OCI-LY3 (cell line): ENCODE data around the gene OGFR.

Source experiments
- H2AFZ ChIP-seq: fragments of 200-600, 300-600 bp; shearing (Covaris generic); 2 replicates; pipeline ENCODE4 v1.6.0; 2014; ENCODE audit warnings: antibody characterized with exemption, low read depth, low read length
- H3K27ac ChIP-seq: fragments of 200-600, 300-600 bp; sonication (generic); 2 replicates; pipeline ENCODE4 v1.5.1; 2014; ENCODE audit warnings: mild to moderate bottlenecking, low read length, moderate library complexity, mixed read lengths
- H3K27me3 ChIP-seq: fragments of 200-600, 300-600 bp; sonication (generic); 2 replicates; pipeline ENCODE4 v1.6.1; 2014; ENCODE audit warnings: low read depth, low read length, mixed read lengths
- H3K36me3 ChIP-seq: fragments of 200-600, 300-600 bp; sonication (generic); replicated peaks from 2 replicates; pipeline ENCODE3; 2014; ENCODE audit warnings: low read depth, low read length, mixed read lengths
- H3K4me1 ChIP-seq: fragments of 300-600, 200-600 bp; sonication (generic); 2 replicates; pipeline ENCODE4 v1.6.1; 2014; ENCODE audit warnings: low read length, mixed read lengths
- H3K4me2 ChIP-seq: fragments of 200-600, 300-600 bp; sonication (generic); 2 replicates; pipeline ENCODE4 v1.6.1; 2014; ENCODE audit warnings: low read length, mixed read lengths
- H3K4me3 ChIP-seq: fragments of 300-600, 200-600 bp; sonication (generic); 2 replicates; pipeline ENCODE4 v1.5.1; 2014; ENCODE audit warnings: antibody characterized with exemption, mild to moderate bottlenecking, low read length, moderate library complexity
- H3K79me2 ChIP-seq: fragments of 300-600, 200-600 bp; shearing (Covaris generic); 2 replicates; pipeline ENCODE4 v1.6.1; 2014; ENCODE audit warnings: mild to moderate bottlenecking, low read length, mixed read lengths
- H3K9ac ChIP-seq: fragments of 300-600, 200-600 bp; shearing (Covaris generic); 2 replicates; pipeline ENCODE4 v1.6.0; 2014; ENCODE audit warnings: mild to moderate bottlenecking, low read length, moderate library complexity
- H3K9me3 ChIP-seq: fragments of 200-600, 300-600 bp; shearing (Covaris generic); 2 replicates; pipeline ENCODE4 v1.6.1; 2014; ENCODE audit warnings: low read length, mixed read lengths; ENCODE audit not compliant: insufficient read depth
- H4K20me1 ChIP-seq: fragments of 200-600, 300-600 bp; sonication (generic); 2 replicates; pipeline ENCODE4 v1.6.1; 2016; ENCODE audit warnings: low read length, mixed read lengths; ENCODE audit not compliant: insufficient read depth
- CTCF ChIP-seq: fragments of 200-600, 300-600 bp; sonication (generic); IDR thresholded peaks from 2 replicates; pipeline ENCODE4 v1.5.1; 2014; ENCODE audit warnings: antibody characterized with exemption, low read length, low read depth
- EZH2phosphoT487 ChIP-seq: fragments of 200-600 bp; shearing (Covaris generic); IDR thresholded peaks from 2 replicates; pipeline ENCODE4 v1.6.1; 2018; ENCODE audit warnings: antibody characterized with exemption, mixed run types, low read depth

Gene OGFR

GRCh38 chr20:62762376-62762775 is 42.3 kb upstream of the OGFR start:
- no peak overlapping the region for H3K9ac ChIP-seq
- no peak overlapping the region for H3K4me3 ChIP-seq
- TF ChIP-seq CTCF = no peak
- no peak for TF ChIP-seq EZH2phosphoT487
- no peak overlapping the region for H3K27ac ChIP-seq
- no peak overlapping the region for H3K4me2 ChIP-seq
- no peaks in the 10 kb centered on the region for H3K4me1 ChIP-seq
- no peaks in the 10 kb centered on the region for H4K20me1 ChIP-seq
- peaks cover 7% of the 10 kb centered on the region; the same call in 1 of the 2 replicates for H3K27me3 ChIP-seq
- H2AFZ ChIP-seq = no peak overlapping the region
- no peaks in the 10 kb centered on the region for H3K9me3 ChIP-seq
- no peaks in the 10 kb centered on the region for H3K36me3 ChIP-seq
- no peaks in the 10 kb centered on the region for H3K79me2 ChIP-seq

GRCh38 chr20:62762801-62763368 is 41.8 kb upstream of the OGFR start:
- H3K27me3 ChIP-seq = peaks cover 3% of the 10 kb centered on the region; the same call in 1 of the 2 replicates
- no peak overlapping the region for H3K9ac ChIP-seq
- H3K4me3 ChIP-seq = no peak overlapping the region
- H3K4me1 ChIP-seq = no peaks in the 10 kb centered on the region
- no peaks in the 10 kb centered on the region for H3K9me3 ChIP-seq
- no peak overlapping the region for H3K27ac ChIP-seq
- no peak overlapping the region for H3K4me2 ChIP-seq
- H2AFZ ChIP-seq = no peak overlapping the region
- H3K36me3 ChIP-seq = no peaks in the 10 kb centered on the region
- TF ChIP-seq EZH2phosphoT487 (no peak), CTCF (no peak)
- H4K20me1 ChIP-seq = no peaks in the 10 kb centered on the region
- no peaks in the 10 kb centered on the region for H3K79me2 ChIP-seq

- no peak overlapping the region for H3K9ac ChIP-seq
- H4K20me1 ChIP-seq = no peaks in the 10 kb centered on the region
- H3K79me2 ChIP-seq = no peaks in the 10 kb centered on the region
- H2AFZ ChIP-seq = no peak overlapping the region
- no peak overlapping the region for H3K4me3 ChIP-seq
- no peaks in the 10 kb centered on the region for H3K4me1 ChIP-seq
- H3K9me3 ChIP-seq = no peaks in the 10 kb centered on the region
- TF ChIP-seq EZH2phosphoT487 (no peak), CTCF (no peak)
- no peak overlapping the region for H3K4me2 ChIP-seq
- no peak overlapping the region for H3K27ac ChIP-seq
- no peaks in the 10 kb centered on the region for H3K36me3 ChIP-seq
- H3K27me3 ChIP-seq = peaks cover 3% of the 10 kb centered on the region; the same call in 1 of the 2 replicates
These were observed 41.2 kb upstream of the OGFR start for GRCh38 chr20:62763404-62763803.

- no peaks in the 10 kb centered on the region for H3K9me3 ChIP-seq
- no peak for TF ChIP-seq EZH2phosphoT487
- no peak for TF ChIP-seq CTCF
- no peaks in the 10 kb centered on the region for H3K79me2 ChIP-seq
- H3K9ac ChIP-seq = no peak overlapping the region
- peaks cover 3% of the 10 kb centered on the region; the same call in 1 of the 2 replicates for H3K27me3 ChIP-seq
- H3K4me3 ChIP-seq = no peak overlapping the region
- no peaks in the 10 kb centered on the region for H3K4me1 ChIP-seq
- no peak overlapping the region for H2AFZ ChIP-seq
- H3K27ac ChIP-seq = no peak overlapping the region
- no peaks in the 10 kb centered on the region for H4K20me1 ChIP-seq
- no peak overlapping the region for H3K4me2 ChIP-seq
- no peaks in the 10 kb centered on the region for H3K36me3 ChIP-seq
These were observed 40.3 kb upstream of the OGFR start for GRCh38 chr20:62764156-62764935.
